KOPT-K1 (cell line): Measurements from ENCODE around the gene AGBL4.

ENCODE experiments used
- H3K27ac ChIP-seq: fragments of 200-600 bp; sonication (generic); 2 replicates; pipeline ENCODE4 v1.5.1; 2016; ENCODE audit warnings: antibody characterized with exemption, mild to moderate bottlenecking, low read depth, low read length; ENCODE audit not compliant: poor library complexity, severe bottlenecking
- H3K36me3 ChIP-seq: fragments of 200-600 bp; sonication (generic); 2 replicates; pipeline ENCODE4 v1.5.1; 2017; ENCODE audit warnings: antibody characterized with exemption, mild to moderate bottlenecking, low read length, moderate library complexity; ENCODE audit not compliant: insufficient read depth
- H3K9me3 ChIP-seq: fragments of 200-600 bp; sonication (generic); 2 replicates; pipeline ENCODE4 v1.5.1; 2017; ENCODE audit warnings: antibody characterized with exemption, low read length, mild to moderate bottlenecking; ENCODE audit not compliant: insufficient read depth, poor library complexity, severe bottlenecking

AGBL4 gene

GRCh38 chr1:48859456-48859855 lies 1164.3 kb downstream of the AGBL4 start:
- no peaks in the 10 kb centered on the region for H3K36me3 ChIP-seq
- no peaks in the 10 kb centered on the region for H3K9me3 ChIP-seq
- H3K27ac ChIP-seq: no peak overlapping the region

- no peak overlapping the region for H3K27ac ChIP-seq
- no peaks in the 10 kb centered on the region for H3K36me3 ChIP-seq
Measured at GRCh38 chr1:48858200-48858920, 1165.4 kb downstream of the AGBL4 start.

DNA sequence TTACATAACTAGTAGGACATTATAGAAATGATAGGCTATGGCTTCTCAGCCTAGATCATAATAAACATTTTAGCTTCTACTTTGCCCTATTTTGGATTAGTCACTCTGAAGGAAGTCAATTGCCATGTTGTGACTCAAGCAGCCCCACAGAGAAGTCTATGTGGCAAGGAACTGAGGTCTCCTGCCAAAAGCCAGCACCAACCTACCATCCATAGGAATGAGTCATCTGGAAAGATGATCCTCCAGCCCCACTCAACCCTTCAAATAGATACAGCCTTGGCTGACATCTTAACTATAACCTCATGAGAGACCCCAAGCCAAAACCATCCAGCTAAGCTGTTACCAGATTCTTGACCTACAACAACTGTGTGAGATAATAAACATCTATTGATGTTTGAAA lies 1170.7 kb downstream of the AGBL4 start:
- no peaks in the 10 kb centered on the region for H3K9me3 ChIP-seq
- no peak overlapping the region for H3K27ac ChIP-seq
- H3K36me3 ChIP-seq: no peaks in the 10 kb centered on the region

More at GRCh38 chr1:48858200-48858920, 1165.4 kb downstream of the AGBL4 start:
- H3K9me3 ChIP-seq: no peaks in the 10 kb centered on the region

DNA sequence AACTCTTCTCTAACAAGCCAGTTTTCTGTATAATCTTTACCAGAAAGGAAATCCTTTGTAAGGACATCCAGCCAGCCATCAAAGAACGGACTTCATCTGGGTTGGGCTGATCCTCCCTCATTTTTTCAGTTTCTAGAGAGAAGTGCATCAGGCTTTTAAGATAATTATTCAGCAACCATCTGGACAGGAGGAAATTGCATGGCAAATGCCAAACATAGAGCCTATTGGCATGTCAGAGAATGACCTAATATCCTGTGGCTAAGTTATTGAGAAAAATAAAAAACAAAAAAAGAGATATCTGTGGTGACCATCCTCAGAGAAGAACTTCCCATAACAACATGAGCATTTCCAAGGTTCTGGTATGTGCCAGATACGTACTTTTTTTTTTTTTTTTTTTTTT lies 1172.1 kb downstream of the AGBL4 start:
- no peak overlapping the region for H3K27ac ChIP-seq
- no peaks in the 10 kb centered on the region for H3K36me3 ChIP-seq
- no peaks in the 10 kb centered on the region for H3K9me3 ChIP-seq

- no peak overlapping the region for H3K27ac ChIP-seq
- no peaks in the 10 kb centered on the region for H3K36me3 ChIP-seq
Measured at GRCh38 chr1:48848035-48848434, 1175.7 kb downstream of the AGBL4 start.

DNA sequence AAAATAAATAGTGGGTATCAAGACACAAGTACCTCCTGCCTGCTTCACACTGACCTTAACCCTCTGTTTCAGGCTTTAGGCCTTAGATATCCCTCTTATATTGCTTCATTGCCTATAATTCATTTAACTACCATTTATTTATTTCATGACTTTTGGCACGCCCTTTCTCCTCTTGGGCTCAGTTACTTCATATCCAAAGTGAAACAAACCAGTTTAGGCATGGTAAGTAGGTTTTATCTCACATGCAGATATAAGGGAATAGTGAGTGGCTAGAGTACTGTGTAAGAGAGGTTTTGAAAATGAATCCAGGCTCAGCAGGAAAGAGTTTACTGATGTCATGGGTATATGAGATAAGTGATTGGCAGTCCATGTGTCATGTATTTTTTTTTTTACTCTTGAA lies 1177.3 kb downstream of the AGBL4 start:
- no peaks in the 10 kb centered on the region for H3K36me3 ChIP-seq
- H3K9me3 ChIP-seq: no peaks in the 10 kb centered on the region
- no peak overlapping the region for H3K27ac ChIP-seq

More at GRCh38 chr1:48848035-48848434, 1175.7 kb downstream of the AGBL4 start:
- H3K9me3 ChIP-seq: no peaks in the 10 kb centered on the region

DNA sequence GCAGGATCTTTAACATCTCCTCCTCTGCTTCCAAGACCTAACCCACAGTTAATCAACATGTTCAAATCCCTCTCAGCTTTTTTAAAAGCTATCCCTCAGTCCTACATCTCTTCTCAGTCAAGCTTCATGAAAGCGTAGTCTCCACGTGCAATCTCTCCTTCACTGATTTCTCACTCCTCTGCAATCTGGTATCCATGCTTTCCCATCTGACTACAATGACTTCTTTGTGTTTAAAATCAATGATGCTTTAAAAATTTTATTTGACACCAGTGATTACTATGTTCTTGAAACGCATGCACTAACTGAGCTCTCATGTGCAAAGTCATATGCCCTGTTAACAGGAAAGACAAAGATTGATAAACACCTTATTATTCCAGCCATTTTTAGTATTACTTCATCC lies 1179.6 kb downstream of the AGBL4 start:
- Histone ChIP-seq H3K27ac (no peak overlapping the region), H3K36me3 (no peaks in the 10 kb centered on the region), H3K9me3 (no peaks in the 10 kb centered on the region)

GRCh38 chr1:48841966-48842365 lies 1181.8 kb downstream of the AGBL4 start:
- Histone ChIP-seq H3K36me3 (no peaks in the 10 kb centered on the region), H3K9me3 (no peaks in the 10 kb centered on the region), H3K27ac (no peak overlapping the region)

DNA sequence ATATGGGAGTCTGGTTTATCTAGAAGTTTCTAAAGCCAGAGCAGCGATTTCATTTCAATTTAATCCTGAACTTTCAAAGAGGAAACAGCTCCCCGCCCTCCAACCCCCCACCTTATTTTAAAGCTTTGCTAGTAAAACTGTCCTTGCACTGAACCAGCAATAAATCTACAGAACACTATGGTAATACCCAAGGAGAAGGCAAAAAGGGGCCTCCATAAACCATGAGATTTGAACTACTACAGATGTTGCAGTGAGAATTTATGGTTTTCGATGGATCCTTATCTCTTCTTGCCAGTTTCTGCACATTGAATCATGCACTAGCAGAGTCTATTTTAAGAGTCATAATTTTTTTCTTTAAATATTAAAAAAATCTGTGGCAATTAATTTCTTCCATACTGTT lies 1182.3 kb downstream of the AGBL4 start:
- no peak overlapping the region for H3K27ac ChIP-seq
- H3K36me3 ChIP-seq: no peaks in the 10 kb centered on the region
- H3K9me3 ChIP-seq: no peaks in the 10 kb centered on the region

- Histone ChIP-seq H3K9me3 (no peaks in the 10 kb centered on the region), H3K36me3 (no peaks in the 10 kb centered on the region), H3K27ac (no peak overlapping the region)
Measured at GRCh38 chr1:48831120-48831978, 1192.4 kb downstream of the AGBL4 start.

- Histone ChIP-seq H3K27ac (no peak overlapping the region), H3K9me3 (no peaks in the 10 kb centered on the region), H3K36me3 (no peaks in the 10 kb centered on the region)
Measured at GRCh38 chr1:48830715-48831114, 1193.0 kb downstream of the AGBL4 start.

GRCh38 chr1:48829446-48829845 lies 1194.3 kb downstream of the AGBL4 start:
- H3K9me3 ChIP-seq: no peaks in the 10 kb centered on the region
- H3K36me3 ChIP-seq: no peaks in the 10 kb centered on the region
- H3K27ac ChIP-seq: no peak overlapping the region

GRCh38 chr1:48823168-48823567 lies 1200.6 kb downstream of the AGBL4 start:
- Histone ChIP-seq H3K9me3 (no peaks in the 10 kb centered on the region), H3K27ac (no peak overlapping the region), H3K36me3 (no peaks in the 10 kb centered on the region)

GRCh38 chr1:48820491-48820890 lies 1203.3 kb downstream of the AGBL4 start:
- Histone ChIP-seq H3K36me3 (no peaks in the 10 kb centered on the region), H3K9me3 (no peaks in the 10 kb centered on the region), H3K27ac (no peak overlapping the region)

- Histone ChIP-seq H3K27ac (no peak overlapping the region), H3K9me3 (no peaks in the 10 kb centered on the region), H3K36me3 (no peaks in the 10 kb centered on the region)
Measured at GRCh38 chr1:48817505-48818114, 1206.1 kb downstream of the AGBL4 start.
